ENCODE data around the gene ARHGAP25.

- TF ChIP-seq CTCF (IDR thresholded peaks at IDR 0.05) (no peak), POLR2A (IDR thresholded peaks at IDR 0.05) (no peak)
Measured at GRCh38 chr2:68726100-68726499, 8.5 kb upstream of the ARHGAP25 start.

All from thyroid gland (tissue), 4 donors.